Keratinocyte (primary cell): Measurements from ENCODE around the gene TMIGD2.

Experiments used
- EZH2 ChIP-seq: IDR thresholded peaks from one replicate; pipeline ENCODE4 v1.6.1; 2012; ENCODE audit warnings: inconsistent platforms, mild to moderate bottlenecking, low read length, moderate library complexity
- TF ChIP-seq, protein P1 (sequence below), 3 experiments: IDR thresholded peaks in 1 of 3; conservative IDR thresholded peaks in 1 of 3; optimal IDR thresholded peaks in 1 of 3; 2 replicates in 2 of 3; 3 replicates in 1 of 3; pipeline versions ENCODE3 to v1.5.1; 2011; ENCODE audit warnings: low read length in 3 of 3, mild to moderate bottlenecking in 3 of 3, moderate library complexity in 2 of 3, control low read depth in 1 of 3, inconsistent platforms in 1 of 3; ENCODE audit not compliant: insufficient read depth in 2 of 3; ENCODE audit errors: extremely low read depth in 1 of 3

DNA sequence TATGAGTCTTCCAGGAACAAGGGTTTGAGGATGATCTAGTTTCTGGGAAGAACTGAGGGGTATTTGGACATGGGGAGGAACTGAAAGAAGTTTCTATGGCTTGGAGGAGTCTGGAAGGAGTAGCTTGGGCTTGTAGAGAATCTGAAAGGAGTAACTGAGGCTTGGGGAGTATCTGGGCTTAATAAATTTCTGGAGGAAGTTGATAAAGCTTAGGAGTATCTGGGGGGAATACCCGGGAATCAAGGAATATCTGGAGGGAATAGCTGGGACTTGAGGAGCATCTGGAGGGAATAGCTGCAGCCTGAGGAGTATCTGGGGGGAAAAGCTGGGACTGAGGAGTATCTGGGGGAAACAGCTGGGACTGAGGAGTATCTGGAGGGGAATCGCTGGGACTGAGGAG, 18.2 kb upstream of the TMIGD2 start:
- TF ChIP-seq, protein P1, sequence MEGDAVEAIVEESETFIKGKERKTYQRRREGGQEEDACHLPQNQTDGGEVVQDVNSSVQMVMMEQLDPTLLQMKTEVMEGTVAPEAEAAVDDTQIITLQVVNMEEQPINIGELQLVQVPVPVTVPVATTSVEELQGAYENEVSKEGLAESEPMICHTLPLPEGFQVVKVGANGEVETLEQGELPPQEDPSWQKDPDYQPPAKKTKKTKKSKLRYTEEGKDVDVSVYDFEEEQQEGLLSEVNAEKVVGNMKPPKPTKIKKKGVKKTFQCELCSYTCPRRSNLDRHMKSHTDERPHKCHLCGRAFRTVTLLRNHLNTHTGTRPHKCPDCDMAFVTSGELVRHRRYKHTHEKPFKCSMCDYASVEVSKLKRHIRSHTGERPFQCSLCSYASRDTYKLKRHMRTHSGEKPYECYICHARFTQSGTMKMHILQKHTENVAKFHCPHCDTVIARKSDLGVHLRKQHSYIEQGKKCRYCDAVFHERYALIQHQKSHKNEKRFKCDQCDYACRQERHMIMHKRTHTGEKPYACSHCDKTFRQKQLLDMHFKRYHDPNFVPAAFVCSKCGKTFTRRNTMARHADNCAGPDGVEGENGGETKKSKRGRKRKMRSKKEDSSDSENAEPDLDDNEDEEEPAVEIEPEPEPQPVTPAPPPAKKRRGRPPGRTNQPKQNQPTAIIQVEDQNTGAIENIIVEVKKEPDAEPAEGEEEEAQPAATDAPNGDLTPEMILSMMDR (optimal IDR thresholded peaks at IDR 0.05 in 1 of 3, IDR thresholded peaks at IDR 0.05 in 1 of 3, conservative IDR thresholded peaks at IDR 0.05 in 1 of 3; ENCODE audit: extremely low read depth in 1 of 3, insufficient read depth in 2 of 3, low read length in 3 of 3) = no peak
- TF ChIP-seq EZH2 = no peak
